Effector memory CD8-positive, alpha-beta T cell (primary cell): ENCODE results near the gene FNTB.

Source experiments
- ATAC-seq: fragments of 150-1000 bp; cut with Tn5 transposase; replicated peaks from 2 replicates; pipeline ENCODE4 v1.10.0; 2021; ENCODE audit warnings: mild to moderate bottlenecking, moderate library complexity
- DNase-seq, 3 experiments: peaks; one replicate each; pipeline ENCODE4 v3.0.0; 2021
- H3K27ac Mint-ChIP-seq, 2 donors: one replicate each; pipeline ENCODE4 v1.8.0; 2022; ENCODE audit warnings: mild to moderate bottlenecking in 2 of 2, mixed read lengths in 2 of 2, moderate library complexity in 2 of 2
- H3K27me3 Mint-ChIP-seq, 2 donors: one replicate each; pipeline ENCODE4 v1.8.0; 2022; ENCODE audit warnings: mixed read lengths in 2 of 2
- H3K36me3 Mint-ChIP-seq: one replicate; pipeline ENCODE4 v1.8.0; 2022; ENCODE audit warnings: mild to moderate bottlenecking, moderate library complexity, mixed read lengths; ENCODE audit not compliant: insufficient read depth
- H3K4me1 Mint-ChIP-seq, 2 donors: one replicate each; pipeline ENCODE4 v1.8.0; 2022; ENCODE audit warnings: low read depth in 2 of 2, mixed read lengths in 2 of 2
- H3K4me3 Mint-ChIP-seq, 2 donors: one replicate each; pipeline ENCODE4 v1.8.0; 2022; ENCODE audit warnings: mild to moderate bottlenecking in 2 of 2, mixed read lengths in 2 of 2, moderate library complexity in 2 of 2
- H3K9me3 Mint-ChIP-seq, 2 donors: one replicate each; pipeline ENCODE4 v1.8.0; 2022; ENCODE audit warnings: mixed read lengths in 2 of 2

FNTB gene

GRCh38 chr14:65107200-65107599 is 120.5 kb downstream of the FNTB start:
- H3K36me3 Mint-ChIP-seq: peaks cover 3% of the 10 kb centered on the region
- no peaks in the 10 kb centered on the region for H3K9me3 Mint-ChIP-seq

GRCh38 chr14:65109357-65109756 is 122.7 kb downstream of the FNTB start:
- no peak for DNase-seq
- Mint-ChIP-seq H3K27ac (no peak overlapping the region), H3K36me3 (no peaks in the 10 kb centered on the region), H3K4me3 (no peak overlapping the region), H3K4me1 (no peaks in the 10 kb centered on the region), H3K27me3 (peaks cover 0 to 15% of the 10 kb centered on the region in 2 donors), H3K9me3 (no peaks in the 10 kb centered on the region)
- no peak for ATAC-seq

More at GRCh38 chr14:65107200-65107599, 120.5 kb downstream of the FNTB start:
- no peak overlapping the region for H3K27ac Mint-ChIP-seq
- no peak overlapping the region for H3K4me3 Mint-ChIP-seq
- H3K4me1 Mint-ChIP-seq: peaks cover 0 to 6% of the 10 kb centered on the region in 2 donors
- H3K27me3 Mint-ChIP-seq: peaks cover 5 to 15% of the 10 kb centered on the region in 2 donors
- ATAC-seq (no peak), DNase-seq (no peak)

- Mint-ChIP-seq H3K27ac (no peak overlapping the region), H3K4me3 (no peak overlapping the region), H3K4me1 (no peaks in the 10 kb centered on the region), H3K36me3 (peaks cover under 1% of the 10 kb centered on the region), H3K27me3 (peaks cover 0 to 15% of the 10 kb centered on the region in 2 donors), H3K9me3 (no peaks in the 10 kb centered on the region)
- no peak for DNase-seq
- no peak for ATAC-seq
Observed at GRCh38 chr14:65110525-65110924, 123.8 kb downstream of the FNTB start.
